HG03442 (cell line): Measurements from ENCODE around the gene TGFBR2.

Source experiments
- ATAC-seq: cut with Tn5 transposase; IDR thresholded peaks from one replicate; pipeline ENCODE4 v1.9.1; 2021; ENCODE audit warnings: mild to moderate bottlenecking, moderate library complexity; ENCODE audit not compliant: unreplicated experiment

TGFBR2 gene

DNA sequence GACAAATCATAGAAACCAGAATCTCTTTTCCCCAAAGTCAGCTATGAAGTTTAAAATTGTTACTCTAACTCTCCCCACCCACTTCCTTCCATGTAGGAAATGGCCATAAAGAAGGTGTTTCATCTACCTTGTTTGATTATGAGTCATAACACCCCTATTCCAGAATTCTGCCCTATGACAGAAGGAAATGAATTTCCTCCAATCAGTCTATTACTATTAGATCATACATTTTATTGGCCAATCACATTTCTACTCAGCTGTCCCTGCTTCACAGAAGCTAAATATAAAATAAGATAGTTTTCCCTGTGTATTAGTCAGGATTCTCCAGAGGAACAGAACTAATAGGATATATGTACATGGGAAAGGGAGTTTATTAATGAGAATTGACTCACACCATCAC lies 102.1 kb downstream of the TGFBR2 start:
- no peak for ATAC-seq

DNA sequence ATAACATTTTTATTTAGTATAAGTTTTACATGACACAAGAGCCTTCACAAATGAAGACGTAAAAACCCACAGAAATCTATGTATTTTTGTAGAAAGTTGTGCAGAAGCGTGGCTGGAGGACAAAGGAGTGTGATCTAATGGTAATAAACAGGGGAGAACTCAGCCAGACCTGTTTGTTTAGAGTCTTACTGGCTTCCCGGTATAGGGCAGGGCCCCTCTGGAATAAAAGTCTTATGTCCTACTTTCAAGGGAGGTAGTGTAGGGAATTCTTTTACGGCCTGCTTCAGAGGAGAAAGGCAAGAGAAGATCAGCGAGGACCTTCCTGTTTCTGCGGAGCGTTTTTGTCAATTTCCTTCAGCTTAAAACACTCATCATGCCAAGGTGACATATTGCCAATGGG lies 103.6 kb downstream of the TGFBR2 start:
- no peak for ATAC-seq

DNA sequence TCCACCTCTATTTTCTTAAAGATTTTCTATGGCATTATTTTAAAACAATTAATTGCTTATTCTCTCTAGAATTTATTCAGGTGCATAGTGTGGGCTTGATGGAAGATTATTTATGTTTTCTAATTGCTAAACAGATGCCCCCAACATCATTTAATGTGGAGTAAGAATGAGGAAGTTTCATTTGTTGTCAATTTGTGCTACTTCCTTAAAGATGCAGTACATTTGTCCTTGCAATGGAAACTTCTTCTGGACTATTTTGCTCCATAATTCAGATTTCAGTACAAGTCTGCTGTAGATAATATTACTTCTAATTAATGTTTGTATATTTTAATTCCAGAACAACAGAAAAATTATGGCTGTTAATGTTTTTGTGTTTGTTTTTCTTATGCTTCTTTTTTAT lies 104.8 kb downstream of the TGFBR2 start:
- ATAC-seq = no peak

DNA sequence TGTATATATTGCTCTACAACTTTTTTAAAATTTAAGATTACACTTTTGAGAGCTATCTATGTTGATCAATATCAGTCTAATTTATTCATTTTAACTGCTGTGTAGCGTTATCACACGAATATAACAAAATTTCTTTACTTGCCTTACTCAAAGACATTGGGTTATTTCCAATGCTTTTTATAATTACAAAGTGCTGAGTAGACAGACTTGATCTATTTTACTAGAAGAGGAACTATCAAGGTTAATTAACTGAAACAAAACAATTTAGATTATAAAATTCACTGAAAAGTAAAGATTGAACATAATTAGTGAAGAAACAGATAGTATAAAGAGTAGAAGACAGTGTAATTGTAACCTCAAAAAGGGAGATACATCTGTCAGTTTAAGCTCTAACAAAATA lies 105.5 kb downstream of the TGFBR2 start:
- no peak for ATAC-seq

DNA sequence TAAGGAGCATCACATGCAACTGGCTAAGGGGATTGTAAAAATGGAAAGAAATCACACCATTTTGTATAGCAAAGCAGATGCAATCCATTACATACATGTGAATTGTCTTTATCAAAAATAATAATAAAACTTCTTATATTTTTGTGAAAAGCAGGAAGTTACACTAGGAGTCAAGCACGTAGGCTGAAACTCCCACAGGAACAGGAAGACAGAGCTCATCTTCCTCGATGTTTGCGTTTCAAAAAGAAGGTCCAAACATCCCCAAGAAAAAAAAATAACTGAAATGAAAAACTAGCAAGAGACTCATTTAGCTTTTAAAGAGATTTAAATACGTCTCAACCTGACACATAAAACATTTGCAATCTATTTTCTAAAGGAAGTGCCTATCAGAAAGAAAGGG lies 106.6 kb downstream of the TGFBR2 start:
- no peak for ATAC-seq

DNA sequence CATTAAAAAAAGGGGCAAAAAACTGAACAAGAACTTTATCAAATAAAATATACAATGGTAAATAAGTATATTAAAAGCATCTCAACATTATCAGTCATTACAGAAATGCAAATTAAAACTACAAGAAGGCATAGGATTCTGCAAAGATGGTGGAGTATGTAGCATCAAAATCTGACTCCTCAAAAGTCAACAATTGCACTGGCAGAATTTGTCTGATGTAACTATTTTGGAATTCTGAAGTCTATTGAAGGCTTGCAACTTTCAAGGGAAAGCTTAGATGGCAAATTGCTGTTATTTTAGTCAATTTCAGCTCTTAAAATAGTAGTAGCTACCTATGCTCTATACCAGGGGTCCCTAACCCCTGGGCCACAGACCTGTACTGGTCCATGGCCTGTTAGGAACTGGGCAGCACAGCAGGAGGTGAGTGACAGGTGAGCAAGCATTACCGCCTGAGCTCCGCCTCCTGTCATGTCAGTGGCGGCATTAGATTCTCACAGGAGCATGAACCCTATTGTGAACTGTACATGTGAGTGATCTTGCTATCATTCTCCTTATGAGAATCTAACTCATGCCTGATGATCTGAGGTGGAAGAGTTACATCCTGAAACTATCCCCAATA lies 107.6 kb downstream of the TGFBR2 start:
- no peak for ATAC-seq

DNA sequence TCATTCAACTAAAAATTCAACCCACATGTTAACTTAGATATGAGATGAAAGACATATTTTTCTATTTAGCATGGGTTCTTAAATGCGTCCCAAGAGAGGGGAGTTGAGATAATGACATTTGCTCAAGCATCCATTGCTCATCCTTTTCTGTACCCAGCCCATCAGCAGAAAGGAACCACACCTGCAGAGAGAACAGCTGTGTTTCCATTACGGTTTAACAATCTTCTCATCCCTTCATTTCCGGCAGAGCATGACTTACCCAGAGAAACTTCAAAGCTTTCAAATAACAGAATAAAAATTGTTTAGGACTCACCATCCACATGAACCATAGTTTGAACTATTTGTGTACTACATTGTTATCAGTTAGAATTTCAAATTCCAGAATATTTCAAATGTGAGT lies 113.1 kb downstream of the TGFBR2 start:
- no peak for ATAC-seq

DNA sequence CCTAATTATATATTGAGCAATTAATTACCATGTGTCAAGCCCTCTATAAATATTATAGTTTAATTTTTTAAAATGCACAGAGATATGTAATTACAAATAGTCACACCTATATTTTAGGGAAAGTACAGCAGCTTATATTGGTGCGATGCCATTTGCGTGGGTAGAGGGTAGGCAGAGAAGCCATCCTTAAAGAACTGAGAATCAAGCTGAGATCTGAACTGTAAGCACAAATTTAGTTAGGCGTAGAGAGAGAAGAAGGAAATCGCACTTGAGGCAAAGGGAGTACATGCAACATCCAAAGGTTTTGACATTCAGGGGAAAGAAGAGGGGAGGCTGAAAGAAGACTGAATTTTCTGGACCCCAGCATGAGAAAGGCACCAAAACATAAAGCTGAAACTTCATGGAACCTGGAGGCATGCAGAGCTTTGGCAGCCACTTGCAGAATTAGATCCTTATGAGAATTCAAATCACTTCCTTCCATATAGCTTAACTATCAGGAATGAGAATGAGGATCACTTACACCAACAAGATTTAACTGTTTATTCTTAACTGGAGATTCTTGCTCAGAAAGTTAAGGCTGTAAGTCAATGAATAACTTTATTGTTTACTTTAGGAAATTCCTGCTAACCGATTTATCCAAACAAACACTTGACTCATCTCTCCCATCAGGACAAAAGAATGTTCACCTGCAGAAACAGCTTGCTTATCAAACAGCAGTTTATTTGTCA lies 114.3 kb downstream of the TGFBR2 start:
- no peak for ATAC-seq

DNA sequence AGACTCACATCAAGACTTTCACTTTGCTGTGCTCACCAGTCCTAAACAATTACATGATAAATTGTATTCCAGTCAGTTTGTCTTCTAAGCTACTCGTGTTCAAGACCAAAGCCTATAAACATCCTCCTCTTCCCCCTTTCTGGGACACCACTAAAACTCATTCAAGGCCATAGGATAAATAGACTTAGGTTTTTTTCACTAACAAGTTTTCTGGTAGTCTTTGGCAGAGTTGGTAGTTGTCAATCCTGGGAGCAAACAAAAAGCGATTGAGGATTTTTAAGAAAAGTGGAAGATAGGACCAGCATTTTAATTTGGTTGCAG lies 114.9 kb downstream of the TGFBR2 start:
- no peak for ATAC-seq

DNA sequence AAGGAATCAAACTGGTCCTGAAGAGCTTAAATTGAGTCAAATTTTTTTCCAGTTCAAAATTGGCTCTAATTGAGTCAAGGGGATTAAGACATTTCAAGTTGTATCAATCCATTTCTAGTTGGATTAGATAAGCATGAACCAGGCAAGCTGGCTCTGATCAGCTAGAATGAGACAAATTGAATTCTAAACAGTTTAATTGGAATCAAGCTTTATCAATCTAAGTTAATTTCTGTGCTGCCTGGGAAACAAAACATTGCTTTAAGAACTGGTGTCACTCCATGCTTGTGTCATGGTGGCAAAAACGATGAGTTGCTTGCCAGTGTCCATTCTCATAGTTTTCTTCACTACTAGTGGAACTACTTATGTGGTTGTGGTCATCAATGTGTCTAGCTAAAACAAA lies 116.8 kb downstream of the TGFBR2 start:
- no peak for ATAC-seq

DNA sequence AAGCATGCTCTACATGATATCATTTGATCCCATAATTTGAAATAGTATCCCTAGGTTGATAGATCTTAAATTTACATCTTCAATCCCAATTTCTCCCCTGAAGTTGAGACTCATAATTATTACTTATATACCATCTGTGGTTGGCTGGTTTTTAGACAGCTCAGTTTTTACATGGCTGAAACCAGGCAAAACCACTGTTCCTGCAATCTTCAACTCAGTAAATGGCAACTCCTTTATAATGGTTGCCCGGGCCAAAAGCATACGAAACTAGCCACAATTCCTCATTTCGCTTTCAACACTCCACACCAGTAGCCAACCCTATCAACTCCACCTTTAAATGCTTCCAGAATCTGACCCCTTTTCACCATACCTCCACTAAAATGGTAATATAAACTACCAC lies 118.5 kb downstream of the TGFBR2 start:
- ATAC-seq = no peak

DNA sequence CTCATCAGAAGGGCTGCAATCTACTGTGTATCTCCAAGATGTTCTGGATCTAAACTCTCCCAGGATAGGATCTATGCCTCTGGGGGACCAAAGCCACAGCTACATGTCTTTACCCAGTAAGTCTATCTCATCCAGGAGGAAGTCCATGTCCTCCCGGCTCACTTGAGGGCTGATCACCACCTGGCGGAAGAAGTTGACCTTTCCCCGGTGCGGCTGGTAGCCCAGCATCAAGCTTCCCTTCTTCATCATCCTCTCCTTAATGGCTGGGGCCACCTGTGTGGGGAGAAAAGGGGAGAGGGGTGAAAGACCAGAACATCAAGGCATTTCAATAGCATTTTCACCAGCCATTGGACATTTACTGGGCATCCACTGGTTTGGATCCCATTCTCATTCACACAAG lies 121.7 kb downstream of the TGFBR2 start:
- ATAC-seq = no peak

DNA sequence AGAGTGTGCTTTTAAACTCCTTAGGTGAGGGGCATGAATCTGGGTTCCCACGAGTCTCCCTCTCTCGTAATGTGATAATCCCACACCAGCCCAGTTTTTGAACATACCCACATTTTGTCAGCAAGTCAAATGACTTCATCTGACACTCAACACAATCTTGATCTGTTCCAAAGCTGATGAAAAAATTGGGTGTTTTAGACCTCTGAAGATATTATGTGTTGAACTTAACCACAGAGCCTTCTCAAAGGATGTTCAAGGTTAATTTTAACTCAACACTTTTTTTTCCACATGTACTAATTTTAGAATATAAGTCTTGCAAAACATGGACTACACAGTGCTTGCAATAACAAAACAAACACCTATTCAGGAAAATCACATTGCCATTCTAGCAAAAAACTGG lies 123.1 kb downstream of the TGFBR2 start:
- ATAC-seq = no peak

DNA sequence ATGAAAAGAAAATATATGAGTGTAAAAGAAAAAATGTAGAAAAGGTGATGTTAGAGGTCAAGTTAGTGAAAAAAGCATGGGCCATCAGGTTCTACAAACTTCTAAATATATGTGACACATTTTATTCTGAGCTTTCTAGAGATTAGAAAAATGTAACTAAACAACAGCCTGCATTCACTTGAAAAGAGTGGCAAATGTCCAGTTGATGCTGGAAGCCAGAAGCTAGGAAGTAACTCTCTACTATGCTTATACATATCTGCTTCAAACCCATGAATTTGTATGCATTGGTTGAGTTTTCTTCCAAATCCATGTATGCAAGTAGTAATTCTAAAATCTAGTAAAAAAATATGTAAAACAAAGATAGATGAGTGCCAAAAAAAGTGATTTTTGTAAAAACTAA lies 123.5 kb downstream of the TGFBR2 start:
- no peak for ATAC-seq

DNA sequence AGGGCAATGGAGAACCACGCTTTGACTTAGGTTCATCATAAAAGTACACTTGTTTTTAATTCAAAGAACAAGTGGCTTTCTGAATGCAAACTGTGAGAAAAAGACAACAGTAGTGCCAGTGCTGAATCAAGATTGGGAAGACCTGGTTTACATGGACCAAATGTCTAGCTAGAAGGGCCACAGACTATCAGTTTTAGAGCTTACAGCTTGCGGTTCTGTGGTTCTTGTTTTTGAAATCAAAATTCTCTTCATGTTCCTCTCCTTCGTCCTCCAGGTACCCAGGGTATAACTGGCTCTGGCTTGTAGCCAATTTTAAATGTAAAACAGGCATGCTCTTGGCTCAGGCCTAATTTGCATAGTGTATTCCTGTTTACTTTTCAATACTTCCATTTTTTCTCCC lies 124.6 kb downstream of the TGFBR2 start:
- ATAC-seq = no peak

DNA sequence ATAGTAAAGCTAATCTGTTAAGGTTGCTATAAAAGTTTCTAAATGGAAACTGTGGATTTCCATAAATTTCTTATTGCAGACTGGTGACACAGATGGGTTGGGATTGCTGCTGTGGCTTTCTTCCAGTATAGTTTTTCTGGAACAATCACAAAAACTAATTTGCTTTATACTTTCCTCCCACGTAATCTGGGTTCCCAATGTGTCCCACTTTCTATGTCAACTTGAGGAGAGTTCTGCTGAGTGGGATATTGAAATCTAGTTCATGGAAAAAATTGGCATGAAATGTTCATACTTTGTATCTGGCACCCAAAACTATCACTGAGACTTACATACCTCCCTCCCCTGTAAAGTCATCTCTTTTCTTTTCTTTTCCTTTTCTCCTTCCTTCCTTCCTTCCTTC lies 126.8 kb downstream of the TGFBR2 start:
- no peak for ATAC-seq

DNA sequence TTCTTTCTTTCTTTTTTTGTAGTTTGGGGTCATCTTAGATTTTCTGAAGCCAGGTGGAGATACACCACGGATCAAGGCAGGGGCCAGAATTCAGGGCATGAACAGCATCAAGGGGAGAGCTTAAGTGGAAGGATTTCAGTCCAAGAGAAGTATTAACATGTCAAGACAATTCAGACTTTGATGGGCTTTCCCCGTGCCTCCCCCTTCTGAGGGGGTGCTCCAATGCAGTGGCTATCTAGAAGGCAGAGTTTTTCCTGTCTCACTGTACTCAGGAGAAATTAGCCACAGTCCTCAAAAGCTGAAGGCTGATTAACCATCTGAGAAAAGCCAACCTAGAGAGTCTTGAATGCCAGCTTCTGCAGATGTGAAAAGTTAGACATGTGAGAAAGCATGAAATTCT lies 127.3 kb downstream of the TGFBR2 start:
- no peak for ATAC-seq

DNA sequence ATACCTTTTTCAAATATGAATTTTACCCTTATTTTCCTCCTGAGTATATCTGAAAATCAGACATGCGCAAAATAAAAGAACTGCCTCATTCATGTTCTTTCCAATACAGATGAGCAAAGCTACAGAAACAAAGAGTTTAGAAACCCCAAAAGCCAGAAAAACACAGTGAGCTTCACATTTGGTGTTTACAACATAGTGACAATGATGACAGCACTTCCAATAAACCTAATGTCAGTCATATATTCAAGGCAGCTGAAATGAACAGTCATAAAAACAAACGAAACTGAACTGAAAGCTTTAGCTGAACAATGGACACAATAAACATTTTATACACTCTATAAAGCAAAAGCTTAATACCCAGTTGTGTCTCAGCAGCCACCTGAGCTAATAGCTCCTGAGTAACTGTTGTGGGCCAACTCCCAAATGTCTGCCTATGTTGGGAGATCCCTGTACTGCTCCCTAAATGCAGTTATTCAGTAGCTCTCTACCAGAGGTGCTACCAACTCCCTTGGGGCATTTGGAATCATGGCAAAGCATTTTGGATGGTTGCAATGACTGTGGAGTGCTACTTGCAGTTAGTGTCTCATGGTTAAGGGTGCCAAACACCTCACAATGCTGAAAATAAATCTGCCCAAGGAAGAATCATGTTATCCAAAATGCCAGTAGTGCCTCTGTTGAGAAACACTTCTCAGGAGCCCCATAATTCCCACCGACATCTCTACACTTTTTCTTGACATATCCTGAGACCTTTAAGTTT lies 131.5 kb downstream of the TGFBR2 start:
- ATAC-seq = no peak

DNA sequence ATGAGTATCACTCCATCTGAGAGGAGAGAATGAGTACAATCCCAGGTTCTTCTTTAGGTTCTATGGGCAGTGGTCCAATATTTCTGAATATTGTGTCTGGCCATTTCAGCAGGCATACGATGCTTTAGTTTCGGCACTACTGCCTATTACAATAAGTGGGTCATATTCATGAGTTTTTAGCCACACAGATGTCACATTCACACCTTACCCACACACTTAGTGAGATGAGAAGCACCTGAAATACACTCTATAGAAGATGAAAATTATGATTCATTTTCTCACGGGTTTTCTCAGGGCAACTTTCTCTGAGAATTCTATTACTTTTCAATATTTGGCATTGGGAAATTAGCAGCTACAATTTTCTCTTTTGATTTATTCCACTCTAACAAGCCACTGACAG lies 132.2 kb downstream of the TGFBR2 start:
- no peak for ATAC-seq

DNA sequence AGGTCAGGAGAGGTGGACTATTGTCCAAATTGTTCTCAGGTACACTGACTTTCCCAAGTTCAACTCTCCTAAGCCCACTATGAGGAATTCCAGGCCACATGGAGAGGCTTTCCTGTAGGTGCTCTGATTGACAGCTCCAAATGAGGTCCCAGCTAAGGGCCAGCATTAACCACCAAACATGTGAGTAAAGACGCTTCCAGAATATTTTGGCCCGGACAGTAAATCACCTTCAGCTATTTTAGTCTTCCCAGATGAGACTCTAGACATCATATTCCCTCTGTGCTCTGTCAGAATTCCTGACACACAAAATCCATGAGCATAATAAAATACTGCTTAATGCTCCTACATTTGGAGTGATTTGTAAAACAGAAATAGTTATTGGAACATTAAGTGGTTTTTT lies 135.5 kb downstream of the TGFBR2 start:
- no peak for ATAC-seq

DNA sequence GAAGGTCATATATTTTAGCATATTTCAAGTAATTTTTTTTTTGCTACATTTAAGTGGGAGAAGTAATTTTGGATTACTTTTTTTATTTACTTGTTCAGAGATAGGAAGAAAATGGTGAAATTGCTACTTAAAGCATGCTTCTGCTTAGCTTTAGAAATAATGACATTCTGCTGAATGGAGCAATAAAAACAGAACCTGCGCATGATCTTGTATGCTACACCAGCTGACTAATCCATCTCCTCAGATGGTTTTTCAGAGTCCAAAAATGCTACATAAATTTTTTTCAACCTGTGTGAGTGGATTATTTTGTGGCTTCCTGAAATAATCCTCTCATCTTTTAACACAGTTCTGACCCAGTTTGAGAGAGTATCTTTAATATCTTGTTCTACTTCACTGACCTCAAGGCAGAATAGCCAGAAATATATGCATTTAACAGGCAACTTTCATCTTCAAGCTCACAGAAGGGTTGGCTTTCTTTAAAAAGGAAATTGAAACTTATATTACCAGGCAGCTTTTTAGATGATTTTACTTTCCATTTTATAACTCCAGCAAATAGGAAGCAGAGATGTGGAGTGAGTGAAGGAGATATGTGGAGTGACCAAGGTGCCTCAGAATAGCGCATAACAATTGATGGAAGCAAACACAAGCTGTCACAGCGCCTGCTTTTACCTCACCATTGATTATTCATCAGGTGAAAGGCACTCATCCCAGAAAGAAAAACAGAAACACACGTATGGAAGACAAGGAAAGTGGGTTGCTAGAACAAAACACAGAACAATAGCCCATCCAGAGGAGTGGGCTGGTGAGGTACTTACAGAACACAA lies 136.6 kb downstream of the TGFBR2 start:
- no peak for ATAC-seq
